CD14-positive monocyte (primary cell): ENCODE measurements around the gene TOMM40. TPM values are rescaled to one million over a fixed set of nuclear protein-coding genes. Genes with fewer than 3 reads are reported as not detected.

Experiments used
- DNase-seq, 3 donors: peaks; one replicate each; pipeline ENCODE4 v3.0.0-alpha.2; 2011 to 2022
- H2AFZ ChIP-seq: 2 replicates; pipeline ENCODE4 v1.6.0; 2012; ENCODE audit warnings: mild to moderate bottlenecking, low read depth, low read length, inconsistent platforms; ENCODE audit not compliant: insufficient read depth, poor library complexity, severe bottlenecking
- H3K27ac ChIP-seq, 2 donors: 1 replicate in 1 of 2; 2 replicates in 1 of 2; pipeline ENCODE4 v1.5.1; 2012 to 2013; ENCODE audit warnings: low read length in 2 of 2, control low read depth in 1 of 2, inconsistent platforms in 1 of 2, low read depth in 1 of 2, mild to moderate bottlenecking in 1 of 2
- H3K27me3 ChIP-seq, 2 donors: one replicate each; pipeline versions ENCODE4 v1.6.0 to v1.6.1; 2011 to 2013; ENCODE audit warnings: low read length in 2 of 2; ENCODE audit not compliant: control insufficient read depth in 2 of 2, insufficient read depth in 2 of 2
- H3K36me3 ChIP-seq, 2 donors: replicated peaks in 1 of 2; 1 replicate in 1 of 2; 2 replicates in 1 of 2; pipeline versions ENCODE4 v1.5.1 to v1.6.1; 2012 to 2013; ENCODE audit warnings: low read length in 2 of 2, control low read depth in 1 of 2, inconsistent platforms in 1 of 2, mild to moderate bottlenecking in 1 of 2; ENCODE audit not compliant: insufficient read depth in 2 of 2, control insufficient read depth in 1 of 2
- H3K4me1 ChIP-seq, 2 donors: 1 replicate in 1 of 2; 2 replicates in 1 of 2; pipeline versions ENCODE4 v1.5.1 to v1.6.1; 2012 to 2013; ENCODE audit warnings: low read length in 2 of 2, control low read depth in 1 of 2, inconsistent platforms in 1 of 2, mild to moderate bottlenecking in 1 of 2, moderate library complexity in 1 of 2; ENCODE audit not compliant: insufficient read depth in 2 of 2, control insufficient read depth in 1 of 2
- H3K4me2 ChIP-seq: replicated peaks from 2 replicates; pipeline ENCODE3; 2012; ENCODE audit warnings: low read length, moderate library complexity, mild to moderate bottlenecking; ENCODE audit not compliant: poor library complexity, severe bottlenecking; ENCODE audit errors: extremely low read depth
- H3K4me3 ChIP-seq, 3 experiments: fragments of 200-600 bp in 1 of 3; sonication (generic) in 1 of 3; replicated peaks in 1 of 3; 1 replicate in 2 of 3; 2 replicates in 1 of 3; pipeline ENCODE4 v1.5.1; 2011 to 2013; ENCODE audit warnings: low read length in 3 of 3, mild to moderate bottlenecking in 3 of 3, control low read depth in 2 of 3, low read depth in 2 of 3, inconsistent platforms in 1 of 3, moderate library complexity in 1 of 3
- H3K79me2 ChIP-seq: 2 replicates; pipeline ENCODE4 v1.6.0; 2012; ENCODE audit warnings: mild to moderate bottlenecking, control low read depth, inconsistent platforms, low read length, moderate library complexity; ENCODE audit not compliant: insufficient read depth
- H3K9ac ChIP-seq: 2 replicates; pipeline ENCODE4 v1.6.0; 2017; ENCODE audit warnings: low read length, mild to moderate bottlenecking; ENCODE audit not compliant: insufficient read depth, poor library complexity, severe bottlenecking
- H3K9me3 ChIP-seq, 2 donors: replicated peaks in 1 of 2; 1 replicate in 1 of 2; 2 replicates in 1 of 2; pipeline versions ENCODE4 v1.5.1 to v1.6.1; 2012 to 2013; ENCODE audit warnings: low read length in 2 of 2, control low read depth in 1 of 2; ENCODE audit not compliant: control insufficient read depth in 1 of 2, insufficient read depth in 1 of 2
- H4K20me1 ChIP-seq: 2 replicates; pipeline ENCODE4 v1.6.0; 2012; ENCODE audit warnings: mild to moderate bottlenecking, low read length, control low read depth, moderate library complexity; ENCODE audit not compliant: insufficient read depth
- H3K27ac Mint-ChIP-seq, 7 donors: one replicate each; pipeline ENCODE4 v1.8.0; 2020; ENCODE audit warnings: mild to moderate bottlenecking in 7 of 7, mixed read lengths in 7 of 7, moderate library complexity in 6 of 7, inconsistent platforms in 2 of 7
- H3K27me3 Mint-ChIP-seq, 3 donors: one replicate each; pipeline ENCODE4 v1.8.0; 2021 to 2022; ENCODE audit warnings: low read depth in 3 of 3, mild to moderate bottlenecking in 3 of 3, mixed read lengths in 3 of 3, moderate library complexity in 3 of 3, inconsistent platforms in 1 of 3
- H3K36me3 Mint-ChIP-seq, 2 donors: one replicate each; pipeline ENCODE4 v1.8.0; 2020; ENCODE audit warnings: mixed read lengths in 2 of 2, inconsistent platforms in 1 of 2, mild to moderate bottlenecking in 1 of 2
- H3K4me1 Mint-ChIP-seq: one replicate; pipeline ENCODE4 v1.8.0; 2020; ENCODE audit warnings: mild to moderate bottlenecking, mixed read lengths
- H3K4me3 Mint-ChIP-seq, 2 donors: one replicate each; pipeline ENCODE4 v1.8.0; 2020; ENCODE audit warnings: mild to moderate bottlenecking in 2 of 2, mixed read lengths in 2 of 2, moderate library complexity in 1 of 2
- H3K9me3 Mint-ChIP-seq, 7 donors: one replicate each; pipeline ENCODE4 v1.8.0; 2020 to 2022; ENCODE audit warnings: mixed read lengths in 7 of 7, mild to moderate bottlenecking in 6 of 7, moderate library complexity in 6 of 7, inconsistent platforms in 2 of 7
- WGBS: methylation state at CpG from one replicate; pipeline ENCODE4 v1.1.5; 2013; ENCODE audit warnings: missing lambda C conversion rate; ENCODE audit not compliant: insufficient coverage; 5-methylcytosine and 5-hydroxymethylcytosine counted together
- intact Hi-C, 2 donors: fragments of 100-400 bp; cut with micrococcal nuclease; formaldehyde crosslinking; loops; one replicate each; pipeline versions ENCODE4 v1.15.0 to v1.15.1; 2023
- polyA plus RNA-seq, 3 donors: library from polyadenylated mRNA; depleted of rRNA in 1 of 3; unstranded in 2 of 3; stranded (reverse) in 1 of 3; fragments of 300-500 nt in 2 of 3; fragments of >200 nt in 1 of 3; fragmentation: Illumina TruSeq in 2 of 3; gene quantifications; 1 replicate in 2 of 3; 2 replicates in 1 of 3; pipeline ENCODE4 v1.2.3, GENCODE V29; 2012 to 2021
- TF ChIP-seq, protein P1 (sequence below): fragments of 200-600 bp; IDR thresholded peaks from one replicate; pipeline ENCODE4 v1.8.0; 2022; ENCODE audit warnings: antibody characterized with exemption, mild to moderate bottlenecking

Gene TOMM40
- polyA plus RNA-seq, 3 donors, result 15.0 to 25.4 (median 16.4) TPM

DNA sequence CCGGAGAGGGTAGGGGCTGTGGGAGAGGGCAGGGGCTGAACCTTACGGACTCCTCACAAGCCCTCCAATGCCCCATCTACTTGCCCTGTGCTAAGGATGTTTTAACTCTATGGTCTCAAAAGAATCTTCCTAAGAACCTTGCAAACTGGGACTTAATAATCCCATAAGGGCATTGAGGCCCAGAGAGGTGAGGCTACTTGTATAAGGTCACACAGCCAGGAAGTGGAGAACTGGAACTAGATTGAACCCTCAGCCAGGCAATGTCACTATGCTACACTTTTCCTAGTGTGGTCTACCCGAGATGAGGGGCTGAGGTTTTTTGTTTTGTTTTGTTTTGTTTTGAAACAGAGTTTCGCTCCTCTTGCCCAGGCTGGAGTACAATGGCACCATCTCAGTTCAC is 40.5 kb downstream of the TOMM40 start:
- H3K4me2 ChIP-seq, result no peak overlapping the region
- no CpG with 5 or more reads among the region's 4 CpGs for WGBS
- Mint-ChIP-seq H3K27ac (no peak overlapping the region), H3K27me3 (peaks cover 3 to 4% (median 3%) of the 10 kb centered on the region in 3 donors), H3K4me1 (peaks cover 11% of the 10 kb centered on the region), H3K9me3 (no peaks in the 10 kb centered on the region), H3K4me3 (no peak overlapping the region), H3K36me3 (no peaks in the 10 kb centered on the region)
- TF ChIP-seq, protein P1, sequence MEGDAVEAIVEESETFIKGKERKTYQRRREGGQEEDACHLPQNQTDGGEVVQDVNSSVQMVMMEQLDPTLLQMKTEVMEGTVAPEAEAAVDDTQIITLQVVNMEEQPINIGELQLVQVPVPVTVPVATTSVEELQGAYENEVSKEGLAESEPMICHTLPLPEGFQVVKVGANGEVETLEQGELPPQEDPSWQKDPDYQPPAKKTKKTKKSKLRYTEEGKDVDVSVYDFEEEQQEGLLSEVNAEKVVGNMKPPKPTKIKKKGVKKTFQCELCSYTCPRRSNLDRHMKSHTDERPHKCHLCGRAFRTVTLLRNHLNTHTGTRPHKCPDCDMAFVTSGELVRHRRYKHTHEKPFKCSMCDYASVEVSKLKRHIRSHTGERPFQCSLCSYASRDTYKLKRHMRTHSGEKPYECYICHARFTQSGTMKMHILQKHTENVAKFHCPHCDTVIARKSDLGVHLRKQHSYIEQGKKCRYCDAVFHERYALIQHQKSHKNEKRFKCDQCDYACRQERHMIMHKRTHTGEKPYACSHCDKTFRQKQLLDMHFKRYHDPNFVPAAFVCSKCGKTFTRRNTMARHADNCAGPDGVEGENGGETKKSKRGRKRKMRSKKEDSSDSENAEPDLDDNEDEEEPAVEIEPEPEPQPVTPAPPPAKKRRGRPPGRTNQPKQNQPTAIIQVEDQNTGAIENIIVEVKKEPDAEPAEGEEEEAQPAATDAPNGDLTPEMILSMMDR, result no peak
- H4K20me1 ChIP-seq, result no peaks in the 10 kb centered on the region
- no peaks in the 10 kb centered on the region for H3K36me3 ChIP-seq
- no peak overlapping the region for H3K9ac ChIP-seq
- no peak overlapping the region for H2AFZ ChIP-seq
- DNase-seq, result no peak
- H3K9me3 ChIP-seq, result no peaks in the 10 kb centered on the region
- H3K4me3 ChIP-seq, result no peak overlapping the region
- no peak overlapping the region for H3K27ac ChIP-seq
- H3K4me1 ChIP-seq, result peaks cover 8 to 9% of the 10 kb centered on the region in 2 donors
- H3K79me2 ChIP-seq, result no peaks in the 10 kb centered on the region
- no peaks in the 10 kb centered on the region for H3K27me3 ChIP-seq
- intact Hi-C loops, result no loop called here

DNA sequence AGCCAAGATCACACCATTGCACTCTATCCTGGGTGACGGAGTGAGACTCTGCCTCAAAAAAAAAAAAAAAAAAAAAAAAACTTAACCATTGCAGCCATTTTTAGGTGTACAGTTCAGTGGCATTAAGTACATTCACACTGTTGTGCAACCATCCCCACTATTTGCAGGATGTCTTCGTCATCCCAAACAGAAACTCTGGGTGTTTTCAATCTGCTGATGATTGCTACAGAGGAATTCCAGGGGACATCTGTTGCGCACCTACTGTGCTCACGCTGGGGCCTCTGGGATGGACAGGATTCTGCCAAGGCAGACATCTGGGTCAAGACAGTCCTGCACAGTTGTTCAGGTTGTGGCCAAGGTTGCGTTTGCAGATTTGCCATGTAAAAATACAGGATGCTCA is 48.6 kb downstream of the TOMM40 start:
- peaks cover 2 to 5% (median 3%) of the 10 kb centered on the region in 3 donors for H3K27me3 Mint-ChIP-seq
- no peak overlapping the region for H3K27ac ChIP-seq
- no peaks in the 10 kb centered on the region for H3K9me3 Mint-ChIP-seq
- no peak overlapping the region for H3K4me3 ChIP-seq
- H3K9ac ChIP-seq, result no peak overlapping the region
- TF ChIP-seq, protein P1, result no peak
- no peaks in the 10 kb centered on the region for H3K9me3 ChIP-seq
- WGBS, result 27% methylated on average over 3 of the region's 5 CpGs
- no peaks in the 10 kb centered on the region for H3K36me3 ChIP-seq
- DNase-seq, result peak in 1 of 3 donors; percentile 37
- no peaks in the 10 kb centered on the region for H3K27me3 ChIP-seq
- H3K27ac Mint-ChIP-seq, result no peak overlapping the region
- no peaks in the 10 kb centered on the region for H3K79me2 ChIP-seq
- H3K36me3 Mint-ChIP-seq, result no peaks in the 10 kb centered on the region
- no peak overlapping the region for H2AFZ ChIP-seq
- intact Hi-C loops, result no loop called here
- peaks cover 9 to 10% of the 10 kb centered on the region in 2 donors for H3K4me1 ChIP-seq
- no peaks in the 10 kb centered on the region for H4K20me1 ChIP-seq
- H3K4me2 ChIP-seq, result no peak overlapping the region
- H3K4me3 Mint-ChIP-seq, result no peak overlapping the region
- peaks cover 13% of the 10 kb centered on the region for H3K4me1 Mint-ChIP-seq
